Lower lobe of right lung (tissue), 2 donors: Measurements from ENCODE around the gene AARS1. TPM values are rescaled to one million over a fixed set of nuclear protein-coding genes. Genes with fewer than 3 reads are reported as not detected.
"Not testable (repeated sequence)": the region's sequence is repeated elsewhere in the genome, so short reads cannot be mapped to it uniquely, and the experiment has no call there.

Experiments used
- ATAC-seq, 2 donors: fragments of 200-7000 bp; cut with Tn5 transposase; one replicate each; pipeline ENCODE4 v1.9.1; 2020 to 2022; ENCODE audit warnings: mild to moderate bottlenecking in 2 of 2, moderate library complexity in 2 of 2
- DNase-seq: peaks from one replicate; pipeline ENCODE4 v3.0.0-alpha.2; 2020
- H3K27ac ChIP-seq: fragments of 200-600 bp; one replicate; pipeline ENCODE4 v1.8.0; 2022
- H3K27me3 ChIP-seq: fragments of 200-600 bp; one replicate; pipeline ENCODE4 v1.8.0; 2022; ENCODE audit warnings: low read depth
- H3K36me3 ChIP-seq: fragments of 200-600 bp; one replicate; pipeline ENCODE4 v1.8.0; 2022; ENCODE audit warnings: mild to moderate bottlenecking
- H3K4me1 ChIP-seq: fragments of 200-600 bp; one replicate; pipeline ENCODE4 v1.8.0; 2022
- H3K4me3 ChIP-seq: fragments of 200-600 bp; one replicate; pipeline ENCODE4 v1.8.0; 2022; ENCODE audit warnings: mild to moderate bottlenecking
- H3K9me3 ChIP-seq: fragments of 200-600 bp; one replicate; pipeline ENCODE4 v1.8.0; 2022
- CTCF ChIP-seq: fragments of 200-600 bp; IDR thresholded peaks from one replicate; pipeline ENCODE4 v1.8.0; 2022; ENCODE audit warnings: antibody characterized with exemption, mild to moderate bottlenecking
- intact Hi-C: fragments of 100-400 bp; cut with DNase I; formaldehyde crosslinking; loops from one replicate; pipeline ENCODE4 v1.11.0; 2022
- total RNA-seq: library from RNA; stranded (reverse); fragmentation: NEBNext Ultra II Directional; extraction: Animal tissue kit (Norgen Biotek cat#: 25700); gene quantifications from one replicate; pipeline ENCODE4 v1.2.1, GENCODE V29; 2021
- donor health status: DM: no; HTN: yes; CAD: no; lungs with severe emphysema.

AARS1 gene
- total RNA-seq, 1 donor from 2014 or later: 101 TPM

DNA sequence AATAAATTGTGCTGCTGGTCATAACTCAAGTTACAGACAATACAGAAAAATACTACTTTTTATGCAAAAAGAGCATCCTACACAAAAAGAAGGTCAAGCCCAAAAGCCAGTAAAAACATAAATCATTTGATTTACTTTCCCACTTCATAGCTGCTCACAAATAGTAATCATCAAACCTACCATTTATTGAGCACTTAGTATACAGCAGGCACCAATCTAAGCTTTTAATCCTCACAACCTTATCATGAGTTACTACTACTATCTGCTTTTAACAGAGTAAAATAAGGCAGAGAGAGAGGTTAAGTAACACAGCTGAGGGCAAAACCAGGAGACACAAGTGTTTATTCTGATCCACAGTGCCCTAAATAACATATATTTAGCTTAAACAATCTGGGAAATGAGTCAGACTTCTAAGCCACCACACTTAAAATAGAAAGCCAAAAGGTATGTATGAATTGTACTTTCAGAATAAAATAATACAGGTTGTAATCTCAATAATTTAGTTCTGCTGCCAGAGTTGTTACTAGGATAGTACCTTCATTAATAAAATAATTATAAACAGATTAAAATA, 1.7 kb upstream of the AARS1 start:
- Histone ChIP-seq H3K4me3 (no peak overlapping the region), H3K4me1 (peaks cover 12% of the 10 kb centered on the region), H3K9me3 (no peaks in the 10 kb centered on the region), H3K27me3 (no peaks in the 10 kb centered on the region), H3K27ac (no peak overlapping the region), H3K36me3 (no peaks in the 10 kb centered on the region)
- DNase-seq (no peak), ATAC-seq (no peak)
- no peak for TF ChIP-seq CTCF
- intact Hi-C loops: no loop called here

- intact Hi-C loops, H3K27ac ChIP-seq, DNase-seq, ATAC-seq, H3K27me3 ChIP-seq, H3K9me3 ChIP-seq: not testable (repeated sequence)
- Histone ChIP-seq H3K4me1 (peaks cover 12% of the 10 kb centered on the region), H3K36me3 (peaks cover 27% of the 10 kb centered on the region), H3K4me3 (peak overlapping the region; percentile 76)
These were observed 1.9 kb downstream of the AARS1 start for GRCh38 chr16:70287304-70287971.

GRCh38 chr16:70276392-70276791, 12.9 kb downstream of the AARS1 start:
- no peak overlapping the region for H3K27ac ChIP-seq
- TF ChIP-seq CTCF: no peak
- no peaks in the 10 kb centered on the region for H3K4me1 ChIP-seq
- no peak overlapping the region for H3K4me3 ChIP-seq
- H3K9me3 ChIP-seq: no peaks in the 10 kb centered on the region
- H3K36me3 ChIP-seq: peaks cover 96% of the 10 kb centered on the region
- no peaks in the 10 kb centered on the region for H3K27me3 ChIP-seq
- ATAC-seq: no peak
- no peak for DNase-seq
- intact Hi-C loops: no loop called here

DNA sequence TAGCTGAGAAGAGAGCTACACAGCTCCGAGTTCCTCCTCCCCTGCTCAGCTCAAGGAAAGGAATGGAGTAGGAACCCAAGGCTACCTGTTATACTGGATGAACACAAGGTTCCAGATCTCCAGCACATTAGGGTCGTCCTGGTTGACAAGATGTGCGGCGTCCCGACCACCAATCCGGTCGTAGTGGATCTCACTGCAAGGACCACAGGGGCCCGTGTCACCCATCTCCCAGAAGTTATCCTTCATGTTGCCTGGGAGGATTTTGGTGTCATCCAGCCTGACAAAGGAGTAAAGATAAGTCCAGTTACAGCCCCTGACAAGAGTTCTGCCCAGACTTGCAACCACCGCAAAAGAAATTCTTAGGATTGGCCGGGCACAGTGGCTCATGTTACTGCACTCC, 17.6 kb downstream of the AARS1 start:
- H3K4me3 ChIP-seq: no peak overlapping the region
- intact Hi-C loops: no loop called here
- peaks cover 96% of the 10 kb centered on the region for H3K36me3 ChIP-seq
- no peak for TF ChIP-seq CTCF
- no peaks in the 10 kb centered on the region for H3K9me3 ChIP-seq
- H3K27ac ChIP-seq: no peak overlapping the region
- no peak for DNase-seq
- no peaks in the 10 kb centered on the region for H3K27me3 ChIP-seq
- no peak for ATAC-seq
- no peaks in the 10 kb centered on the region for H3K4me1 ChIP-seq

DNA sequence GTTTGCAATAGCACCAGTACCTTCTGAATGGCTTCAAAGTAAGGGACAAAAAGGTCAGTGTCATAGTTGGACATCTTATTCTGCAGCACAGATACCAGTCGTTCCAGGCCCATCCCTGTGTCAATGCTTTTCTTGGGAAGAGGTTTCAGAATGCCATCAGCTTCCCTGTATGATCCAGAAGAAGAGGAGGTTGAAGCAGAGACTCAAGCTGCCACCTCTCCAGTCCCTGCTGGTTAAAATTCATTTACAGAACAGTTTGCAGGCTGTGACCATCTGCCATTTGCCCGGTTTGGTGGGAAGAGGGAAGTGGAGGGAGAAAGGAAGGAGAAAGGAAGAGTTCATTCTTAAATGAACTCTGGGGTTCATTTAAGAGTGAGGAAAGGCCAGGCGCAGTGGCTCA, 19.1 kb downstream of the AARS1 start:
- peaks cover 96% of the 10 kb centered on the region for H3K36me3 ChIP-seq
- intact Hi-C loops: no loop called here
- TF ChIP-seq CTCF: no peak
- no peaks in the 10 kb centered on the region for H3K9me3 ChIP-seq
- no peaks in the 10 kb centered on the region for H3K4me1 ChIP-seq
- no peaks in the 10 kb centered on the region for H3K27me3 ChIP-seq
- no peak overlapping the region for H3K27ac ChIP-seq
- DNase-seq (no peak), ATAC-seq (no peak)
- H3K4me3 ChIP-seq: no peak overlapping the region

DNA sequence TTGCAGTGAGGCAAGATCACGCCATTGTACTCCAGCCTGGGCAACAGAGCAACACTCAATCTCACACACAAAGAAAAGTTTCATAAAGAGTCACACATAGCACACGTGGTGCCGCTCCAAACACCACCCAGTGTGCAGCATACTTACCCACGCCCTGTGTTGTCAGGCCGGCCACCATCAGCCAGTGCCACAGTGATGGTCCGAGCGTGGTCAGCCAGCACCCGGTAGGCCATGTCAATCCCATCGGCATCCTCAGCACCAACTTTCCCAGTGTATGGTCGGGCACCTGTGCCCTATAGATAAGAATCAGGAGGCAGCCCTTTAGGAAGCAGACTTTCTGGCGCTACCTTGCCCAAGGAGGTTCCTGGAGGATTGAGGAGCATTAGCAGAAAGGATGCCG, 19.8 kb downstream of the AARS1 start:
- no peaks in the 10 kb centered on the region for H3K4me1 ChIP-seq
- H3K9me3 ChIP-seq: no peaks in the 10 kb centered on the region
- H3K27ac ChIP-seq: no peak overlapping the region
- DNase-seq (no peak), ATAC-seq (no peak)
- H3K4me3 ChIP-seq: no peak overlapping the region
- intact Hi-C loops: no loop called here
- no peaks in the 10 kb centered on the region for H3K27me3 ChIP-seq
- no peak for TF ChIP-seq CTCF
- peaks cover 96% of the 10 kb centered on the region for H3K36me3 ChIP-seq

DNA sequence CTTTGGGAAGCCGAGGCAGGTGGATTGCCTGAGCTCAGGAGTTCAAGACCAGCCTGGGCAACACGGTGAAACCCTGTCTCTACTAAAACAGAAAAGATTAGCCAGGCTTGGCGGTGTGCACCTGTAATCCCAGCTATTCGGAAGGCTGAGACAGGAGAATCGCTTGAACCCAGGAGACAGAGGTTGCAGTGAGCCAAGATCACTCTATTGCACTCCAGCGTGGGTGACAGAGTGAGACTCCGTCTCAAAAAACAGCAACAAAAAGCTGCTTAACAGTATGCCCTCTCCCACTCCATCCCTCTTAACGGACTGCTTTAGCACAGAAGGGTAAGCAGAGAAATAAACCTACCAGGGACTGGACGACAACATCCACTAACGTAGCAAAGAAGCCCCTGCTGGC, 21.4 kb downstream of the AARS1 start:
- H3K9me3 ChIP-seq, ATAC-seq, H3K27ac ChIP-seq, H3K4me3 ChIP-seq, H3K4me1 ChIP-seq, H3K27me3 ChIP-seq, DNase-seq, intact Hi-C loops: not testable (repeated sequence)
- H3K36me3 ChIP-seq: peaks cover 100% of the 10 kb centered on the region
